COLO829 (cell line): ENCODE data around the gene YLPM1.
"Not testable (repeated sequence)": the region's sequence is repeated elsewhere in the genome, so short reads cannot be mapped to it uniquely, and the experiment has no call there.

Experiments
- DNase-seq: peaks from one replicate; pipeline ENCODE4 v3.0.0; 2012; ENCODE audit warnings: low spot score

The YLPM1 gene

GRCh38 chr14:74762917-74763802, at the start of gene YLPM1:
YLPM1 (plus strand) TSS chr14:74763316; CDS start chr14:74763490, 174 bp downstream.
- peak; percentile 95 for DNase-seq

GRCh38 chr14:74713395-74713735, 49.8 kb upstream of the YLPM1 start:
- DNase-seq, result no peak

- no peak for DNase-seq
Measured at GRCh38 chr14:74720526-74720925, 42.6 kb upstream of the YLPM1 start.

- no peak for DNase-seq
Measured at GRCh38 chr14:74723134-74723533, 40.0 kb upstream of the YLPM1 start.

GRCh38 chr14:74732387-74732786, 30.7 kb upstream of the YLPM1 start:
- DNase-seq, result no peak

- DNase-seq, result no peak
Measured at GRCh38 chr14:74733221-74733620, 29.9 kb upstream of the YLPM1 start.

- DNase-seq, result no peak
Measured at GRCh38 chr14:74735125-74735524, 28.0 kb upstream of the YLPM1 start.

GRCh38 chr14:74737753-74738325, 25.3 kb upstream of the YLPM1 start:
- no peak for DNase-seq

- DNase-seq, result no peak
Measured at GRCh38 chr14:74739293-74740030, 23.7 kb upstream of the YLPM1 start.

GRCh38 chr14:74747237-74747636, 15.9 kb upstream of the YLPM1 start:
- DNase-seq, result no peak

GRCh38 chr14:74754157-74754556, 9.0 kb upstream of the YLPM1 start:
- DNase-seq, result no peak

- DNase-seq, result no peak
Measured at GRCh38 chr14:74754899-74755298, 8.2 kb upstream of the YLPM1 start.

- DNase-seq, result no peak
Measured at GRCh38 chr14:74756326-74756725, 6.8 kb upstream of the YLPM1 start.

- not testable (repeated sequence) for DNase-seq
Measured at GRCh38 chr14:74758505-74758904, 4.6 kb upstream of the YLPM1 start.

- no peak for DNase-seq
Measured at GRCh38 chr14:74763803-74764531, 851 bp downstream of the YLPM1 start.

- no peak for DNase-seq
Measured at GRCh38 chr14:74765721-74766120, 2.6 kb downstream of the YLPM1 start.

- DNase-seq, result no peak
Measured at GRCh38 chr14:74771399-74771798, 8.3 kb downstream of the YLPM1 start.

- no peak for DNase-seq
Measured at GRCh38 chr14:74784634-74785033, 21.5 kb downstream of the YLPM1 start.

- no peak for DNase-seq
Measured at GRCh38 chr14:74785056-74785613, 22.0 kb downstream of the YLPM1 start.

GRCh38 chr14:74786796-74787315, 23.7 kb downstream of the YLPM1 start:
- no peak for DNase-seq

- no peak for DNase-seq
Measured at GRCh38 chr14:74792249-74793039, 29.3 kb downstream of the YLPM1 start.
